Body of pancreas (tissue), 4 donors: ENCODE measurements around the gene ZNF576. TPM values are rescaled to one million over a fixed set of nuclear protein-coding genes. Genes with fewer than 3 reads are reported as not detected.

Experiments
- ATAC-seq: fragments of 150-250 bp; one replicate; pipeline ENCODE4 v1.9.1; 2016
- DNase-seq, 4 donors: peaks; one replicate each; pipeline ENCODE4 v3.0.0-alpha.2; 2019
- H3K27ac ChIP-seq, 4 donors: fragments of 200-600 bp; sonication (generic); 1 replicate in 3 of 4; 2 replicates in 1 of 4; pipeline versions ENCODE4 v1.5.1 to v1.6.1; 2016 to 2019; ENCODE audit warnings: mild to moderate bottlenecking in 1 of 4, mixed read lengths in 1 of 4, moderate library complexity in 1 of 4
- H3K27me3 ChIP-seq, 2 donors: fragments of 200-600 bp; sonication (generic); one replicate each; pipeline ENCODE4 v1.6.0; 2016; ENCODE audit warnings: mild to moderate bottlenecking in 1 of 2
- H3K36me3 ChIP-seq, 2 donors: fragments of 200-600 bp; sonication (generic); replicated peaks in 1 of 2; 2 replicates each; pipeline ENCODE4 v1.5.1; 2016; ENCODE audit warnings: low read depth in 2 of 2; ENCODE audit not compliant: insufficient read depth in 1 of 2
- H3K4me1 ChIP-seq: fragments of 200-600 bp; sonication (generic); one replicate; pipeline ENCODE4 v1.6.0; 2016
- H3K4me3 ChIP-seq, 2 donors: fragments of 200-600 bp; sonication (generic); 1 replicate in 1 of 2; 2 replicates in 1 of 2; pipeline ENCODE4 v1.5.1; 2016 to 2019
- H3K9me3 ChIP-seq, 3 donors: fragments of 200-600 bp; sonication (generic); 1 replicate in 2 of 3; 2 replicates in 1 of 3; pipeline ENCODE4 v1.5.1; 2016
- POLR2A ChIP-seq, 3 donors: fragments of 450-650 bp; IDR thresholded peaks; one replicate each; pipeline ENCODE4 v1.6.1; 2016; ENCODE audit warnings: antibody characterized with exemption in 3 of 3, mild to moderate bottlenecking in 2 of 3
- WGBS, 2 donors: methylation state at CpG; one replicate each; pipeline ENCODE4 v1.1.5; 2017; 5-methylcytosine and 5-hydroxymethylcytosine counted together
- intact Hi-C: fragments of 100-400 bp; cut with DNase I; formaldehyde crosslinking; loops from one replicate; pipeline ENCODE4 v1.15.1; 2023
- total RNA-seq, 2 donors: library from RNA; depleted of rRNA; stranded (reverse); fragments of >200 nt; gene quantifications; one replicate each; pipeline ENCODE4 v1.1.0, GENCODE V29; 2016
- TF ChIP-seq, protein P1 (sequence below), 7 experiments: fragments of 450-650 bp in 4 of 7; fragments of 200-600 bp in 3 of 7; sonication (generic) in 3 of 7; IDR thresholded peaks; one replicate each; pipeline ENCODE4 v1.5.1; 2016 to 2019; ENCODE audit warnings: antibody characterized with exemption in 7 of 7

The ZNF576 gene
- total RNA-seq, 2 donors from 2014 or later, result 4.6 to 8.6 TPM

DNA sequence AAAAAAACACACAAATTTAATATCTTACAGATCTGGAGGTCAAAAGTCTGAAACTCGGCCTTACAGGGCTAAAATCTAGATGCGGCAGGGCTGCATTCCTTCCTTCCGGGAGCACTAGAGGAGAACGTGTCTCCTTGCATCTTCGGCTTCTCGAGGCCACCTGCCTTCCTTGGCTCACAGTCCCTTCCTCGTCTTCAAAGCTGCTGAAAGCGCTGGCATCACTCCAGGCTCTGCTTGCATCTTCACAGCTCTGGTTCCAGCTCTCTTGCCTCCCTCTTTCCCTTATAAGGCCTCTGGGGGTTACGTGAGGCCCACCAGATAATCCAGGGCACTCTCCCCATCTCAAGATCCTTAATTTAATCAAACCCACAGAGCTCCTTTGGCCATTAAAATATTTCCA is 31.6 kb upstream of the ZNF576 start:
- ATAC-seq, result no peak
- Histone ChIP-seq H3K27ac (no peak overlapping the region), H3K9me3 (no peaks in the 10 kb centered on the region), H3K36me3 (no peaks in the 10 kb centered on the region), H3K27me3 (no peaks in the 10 kb centered on the region), H3K4me1 (no peaks in the 10 kb centered on the region), H3K4me3 (no peak overlapping the region)
- TF ChIP-seq POLR2A (IDR thresholded peaks at IDR 0.05), result no peak
- TF ChIP-seq, protein P1, sequence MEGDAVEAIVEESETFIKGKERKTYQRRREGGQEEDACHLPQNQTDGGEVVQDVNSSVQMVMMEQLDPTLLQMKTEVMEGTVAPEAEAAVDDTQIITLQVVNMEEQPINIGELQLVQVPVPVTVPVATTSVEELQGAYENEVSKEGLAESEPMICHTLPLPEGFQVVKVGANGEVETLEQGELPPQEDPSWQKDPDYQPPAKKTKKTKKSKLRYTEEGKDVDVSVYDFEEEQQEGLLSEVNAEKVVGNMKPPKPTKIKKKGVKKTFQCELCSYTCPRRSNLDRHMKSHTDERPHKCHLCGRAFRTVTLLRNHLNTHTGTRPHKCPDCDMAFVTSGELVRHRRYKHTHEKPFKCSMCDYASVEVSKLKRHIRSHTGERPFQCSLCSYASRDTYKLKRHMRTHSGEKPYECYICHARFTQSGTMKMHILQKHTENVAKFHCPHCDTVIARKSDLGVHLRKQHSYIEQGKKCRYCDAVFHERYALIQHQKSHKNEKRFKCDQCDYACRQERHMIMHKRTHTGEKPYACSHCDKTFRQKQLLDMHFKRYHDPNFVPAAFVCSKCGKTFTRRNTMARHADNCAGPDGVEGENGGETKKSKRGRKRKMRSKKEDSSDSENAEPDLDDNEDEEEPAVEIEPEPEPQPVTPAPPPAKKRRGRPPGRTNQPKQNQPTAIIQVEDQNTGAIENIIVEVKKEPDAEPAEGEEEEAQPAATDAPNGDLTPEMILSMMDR (IDR thresholded peaks at IDR 0.05), result no peak
- intact Hi-C loops, result loop anchor here (5.0 kb wide), 1 partner anchor 38 kb away; no protein-coding TSS in a partner anchor
- 73 to 88% methylated on average over 9 of the region's 9 CpGs for WGBS, 2 donors
- DNase-seq, result no peak

DNA sequence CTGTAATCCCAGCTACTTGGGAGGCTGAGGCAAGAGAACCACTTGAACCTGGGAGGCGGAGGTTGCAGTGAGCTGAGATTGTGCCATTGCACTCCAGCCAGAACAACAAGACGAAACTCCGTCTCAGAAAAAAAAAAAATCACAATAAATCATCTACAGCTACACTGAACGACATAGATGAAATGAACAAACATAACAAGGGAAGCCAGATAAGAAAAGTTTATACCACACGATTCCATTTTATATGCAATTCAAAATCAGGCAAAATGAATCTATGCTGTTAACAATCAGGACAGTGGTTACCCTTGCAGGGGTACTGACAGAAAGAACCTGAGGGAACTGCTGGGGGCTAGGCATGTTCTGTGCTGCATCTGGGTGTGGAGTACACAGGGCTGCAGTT is 26.7 kb upstream of the ZNF576 start:
- Histone ChIP-seq H3K4me3 (no peak overlapping the region), H3K36me3 (no peaks in the 10 kb centered on the region), H3K27me3 (no peaks in the 10 kb centered on the region), H3K27ac (no peak overlapping the region), H3K9me3 (no peaks in the 10 kb centered on the region), H3K4me1 (peaks cover 4% of the 10 kb centered on the region)
- no peak for DNase-seq
- WGBS, 2 donors, result 52 to 70% methylated on average over 5 of the region's 5 CpGs
- TF ChIP-seq POLR2A (IDR thresholded peaks at IDR 0.05), result no peak
- TF ChIP-seq, protein P1 (IDR thresholded peaks at IDR 0.05), result no peak
- intact Hi-C loops, result loop anchor here (5.0 kb wide), 1 partner anchor 33 kb away; no protein-coding TSS in a partner anchor
- no peak for ATAC-seq

- Histone ChIP-seq H3K36me3 (no peaks in the 10 kb centered on the region), H3K27me3 (no peaks in the 10 kb centered on the region), H3K4me1 (peaks cover 7% of the 10 kb centered on the region), H3K4me3 (no peak overlapping the region), H3K27ac (no peak overlapping the region), H3K9me3 (no peaks in the 10 kb centered on the region)
- TF ChIP-seq POLR2A (IDR thresholded peaks at IDR 0.05), result no peak
- TF ChIP-seq, protein P1 (IDR thresholded peaks at IDR 0.05), result no peak
- 76 to 77% methylated on average over 3 to 5 of the region's 5 CpGs for WGBS, 2 donors
- DNase-seq (peak in 1 of 4 donors; percentile 26), ATAC-seq (no peak)
- intact Hi-C loops, result no loop called here
These were observed 26.1 kb upstream of the ZNF576 start for GRCh38 chr19:43570174-43570791.

GRCh38 chr19:43572171-43572588 is 24.2 kb upstream of the ZNF576 start:
- no peak overlapping the region for H3K27ac ChIP-seq
- WGBS, 2 donors, result 67 to 74% methylated on average over 3 of the region's 3 CpGs
- H3K9me3 ChIP-seq, result no peaks in the 10 kb centered on the region
- no peaks in the 10 kb centered on the region for H3K36me3 ChIP-seq
- H3K27me3 ChIP-seq, result no peaks in the 10 kb centered on the region
- no peak for TF ChIP-seq POLR2A (IDR thresholded peaks at IDR 0.05)
- no peak for DNase-seq
- ATAC-seq, result no peak
- intact Hi-C loops, result no loop called here
- no peak overlapping the region for H3K4me3 ChIP-seq
- H3K4me1 ChIP-seq, result peaks cover 12% of the 10 kb centered on the region

DNA sequence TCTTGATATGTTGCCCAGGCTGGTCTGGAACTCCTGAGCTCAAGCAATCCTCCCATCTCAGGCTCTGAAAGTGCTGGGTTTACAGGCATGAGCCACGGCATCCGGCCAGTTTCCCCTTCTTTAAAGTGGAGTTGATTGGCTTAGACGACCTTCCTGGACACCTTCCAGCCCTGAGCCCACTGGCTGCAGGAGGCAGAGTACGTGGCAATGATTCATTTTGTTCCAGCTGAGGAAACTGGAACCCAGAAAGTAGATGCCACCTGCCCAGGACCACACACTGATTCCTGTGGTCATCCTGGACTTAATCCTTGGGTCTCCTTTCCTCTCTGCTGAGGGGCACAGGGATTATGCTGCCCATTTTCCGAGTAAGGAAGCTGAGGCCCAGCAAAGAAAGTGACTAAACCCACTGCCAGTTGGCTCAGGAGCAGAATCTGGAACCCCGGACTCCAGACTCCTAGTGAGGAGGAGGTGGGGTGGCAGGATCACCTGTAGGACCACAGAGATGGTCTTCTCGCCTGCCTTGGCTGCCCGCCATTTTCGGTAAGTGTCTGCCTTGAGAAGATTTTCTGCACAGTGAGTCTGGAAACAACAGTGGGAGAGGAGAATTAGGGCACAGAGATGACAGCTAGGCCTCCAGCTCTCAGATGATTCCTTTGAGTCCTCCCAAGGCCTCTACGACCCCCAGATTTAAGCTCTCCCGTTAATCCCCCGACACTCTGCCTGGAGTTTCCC is 21.8 kb upstream of the ZNF576 start:
- TF ChIP-seq POLR2A (IDR thresholded peaks at IDR 0.05), result no peak
- TF ChIP-seq, protein P1 (IDR thresholded peaks at IDR 0.05), result no peak
- intact Hi-C loops, result no loop called here
- peak overlapping the region; percentile 30 to 66 for H3K4me3 ChIP-seq
- no peaks in the 10 kb centered on the region for H3K27me3 ChIP-seq
- H3K4me1 ChIP-seq, result peaks cover 12% of the 10 kb centered on the region
- H3K9me3 ChIP-seq, result no peaks in the 10 kb centered on the region
- DNase-seq, result no peak
- H3K36me3 ChIP-seq, result no peaks in the 10 kb centered on the region
- no peak for ATAC-seq
- WGBS, 2 donors, result 28 to 32% methylated on average over 12 of the region's 12 CpGs
- H3K27ac ChIP-seq, result peak overlapping the region in 3 of 4 donors; percentile 66 to 91 (median 84)
